GM19328 (cell line): ENCODE results near the gene ATP11C.

ENCODE experiments used
- ATAC-seq: cut with Tn5 transposase; IDR thresholded peaks from one replicate; pipeline ENCODE4 v1.9.1; 2021; ENCODE audit warnings: mild to moderate bottlenecking, moderate library complexity; ENCODE audit not compliant: unreplicated experiment

ATP11C gene

GRCh38 chrX:139815771-139816170, 117.1 kb downstream of the ATP11C start:
- no peak for ATAC-seq

GRCh38 chrX:139811942-139812629, 120.8 kb downstream of the ATP11C start:
- peak; percentile 58 for ATAC-seq

- no peak for ATAC-seq
Measured at GRCh38 chrX:139804482-139804881, 128.4 kb downstream of the ATP11C start.

GRCh38 chrX:139803224-139803623, 129.6 kb downstream of the ATP11C start:
- no peak for ATAC-seq

DNA sequence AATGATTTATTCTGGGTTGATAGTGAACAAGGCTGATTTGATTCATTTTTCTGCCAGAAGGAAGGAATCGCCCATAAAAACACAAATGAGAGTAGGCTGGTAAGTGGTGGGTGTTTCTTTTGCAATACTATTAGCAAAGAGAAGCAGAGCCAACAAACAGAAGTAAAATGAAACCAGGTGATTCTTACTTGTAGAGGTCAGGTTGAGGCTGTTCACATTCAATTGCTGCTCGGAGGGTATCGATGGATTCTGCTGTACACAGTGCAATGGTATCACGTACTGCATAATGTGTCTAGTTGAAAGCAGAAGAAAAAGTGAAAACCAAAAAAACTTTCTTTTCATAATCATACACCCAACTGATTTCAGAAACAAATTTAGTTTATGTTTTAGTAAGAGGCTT, 130.8 kb downstream of the ATP11C start:
- no peak for ATAC-seq

DNA sequence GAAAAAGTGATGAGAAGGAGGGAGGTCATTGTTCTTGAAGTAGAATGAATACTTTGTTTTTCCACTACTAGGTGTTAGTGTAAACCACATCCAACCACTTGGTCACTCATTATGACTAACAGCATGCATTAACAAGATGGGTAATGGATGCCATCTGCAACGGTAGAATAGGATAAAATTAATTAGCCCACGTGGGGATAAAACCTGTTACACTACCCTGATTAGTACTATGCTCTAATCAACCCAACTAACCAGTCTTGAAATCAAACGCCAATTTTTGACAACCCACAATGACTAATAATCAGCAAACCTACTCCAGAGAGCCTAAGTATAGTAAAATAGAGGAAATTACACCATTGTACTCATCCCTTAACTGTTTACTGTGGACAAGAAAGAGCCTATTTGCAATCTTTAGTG, 131.4 kb downstream of the ATP11C start:
- no peak for ATAC-seq

- ATAC-seq, result no peak
Measured at GRCh38 chrX:139798701-139799100, 134.2 kb downstream of the ATP11C start.

DNA sequence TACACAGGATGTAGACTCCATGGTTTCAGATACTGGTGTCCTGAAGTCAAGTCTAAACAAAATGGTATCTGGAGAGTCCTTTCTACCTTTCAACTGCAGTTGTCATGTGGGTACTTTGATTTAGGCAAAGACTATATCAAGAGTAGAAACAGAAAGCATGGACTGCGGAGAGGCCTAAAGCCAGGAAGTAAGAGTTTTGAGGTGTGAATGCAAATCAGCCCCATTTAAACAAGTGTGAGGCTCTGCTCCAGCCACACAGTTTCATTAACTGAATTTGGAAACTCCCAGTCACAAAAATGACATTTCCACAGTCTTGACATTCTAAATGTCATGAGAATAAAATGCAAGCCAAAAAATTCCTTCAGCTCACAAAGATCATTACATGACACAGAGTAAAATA, 137.7 kb downstream of the ATP11C start:
- peak; percentile 97 for ATAC-seq

DNA sequence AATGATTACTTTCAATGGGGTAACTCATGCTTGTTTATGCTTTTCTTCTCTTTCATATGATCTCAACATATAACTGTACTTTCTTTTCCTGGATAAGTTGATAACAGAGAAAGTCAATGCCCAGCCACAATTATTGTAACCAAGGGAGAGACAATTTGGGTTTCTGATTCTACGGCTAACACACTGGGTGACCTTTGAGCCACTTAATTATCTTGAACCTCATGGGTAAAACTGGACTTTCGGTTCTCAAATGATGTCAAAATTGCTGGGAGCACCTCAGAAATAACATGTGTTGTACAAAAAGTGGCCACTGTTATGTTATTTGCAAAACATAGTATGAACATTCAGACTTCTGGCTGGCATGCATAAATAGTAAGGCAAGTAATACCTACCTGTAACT, 145.3 kb downstream of the ATP11C start:
- ATAC-seq, result no peak

GRCh38 chrX:139784807-139785206, 148.0 kb downstream of the ATP11C start:
- peak; percentile 94 for ATAC-seq

DNA sequence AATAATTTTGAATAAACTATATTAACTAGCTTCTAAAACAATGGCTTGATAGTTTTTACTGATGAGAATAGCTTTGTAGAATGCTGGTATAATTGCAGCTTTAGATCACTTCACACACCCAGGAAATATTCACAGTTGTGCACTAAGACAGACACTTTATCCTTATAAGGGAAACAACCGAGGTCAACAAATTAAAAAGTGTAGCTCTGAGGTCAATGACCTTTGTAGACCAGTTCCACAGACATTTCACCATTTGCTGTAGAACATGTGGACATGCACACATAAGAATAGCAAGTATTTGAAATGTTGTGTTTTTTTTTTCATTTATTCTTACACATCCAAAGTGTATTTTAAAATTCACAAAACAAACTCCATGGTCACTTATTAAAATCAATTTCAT, 148.9 kb downstream of the ATP11C start:
- ATAC-seq, result no peak

DNA sequence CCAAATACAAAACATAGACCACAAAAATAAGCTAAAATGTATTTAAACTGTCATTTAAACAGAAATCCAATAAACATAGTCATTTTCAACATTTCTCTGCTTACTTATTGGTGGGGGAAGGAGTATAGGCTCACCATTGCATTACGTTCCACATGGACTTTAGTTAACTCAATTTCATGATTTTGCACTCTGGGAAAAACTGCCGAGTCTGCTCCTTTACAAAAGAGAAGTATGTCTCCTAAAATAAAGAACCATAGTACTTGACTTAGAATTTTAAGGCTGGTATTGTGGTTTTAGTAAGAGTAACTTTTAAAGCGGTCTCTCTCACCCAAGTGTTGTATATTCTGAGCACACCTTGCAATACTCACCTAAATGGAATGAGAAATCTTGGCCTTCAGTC, 149.8 kb downstream of the ATP11C start:
- no peak for ATAC-seq

DNA sequence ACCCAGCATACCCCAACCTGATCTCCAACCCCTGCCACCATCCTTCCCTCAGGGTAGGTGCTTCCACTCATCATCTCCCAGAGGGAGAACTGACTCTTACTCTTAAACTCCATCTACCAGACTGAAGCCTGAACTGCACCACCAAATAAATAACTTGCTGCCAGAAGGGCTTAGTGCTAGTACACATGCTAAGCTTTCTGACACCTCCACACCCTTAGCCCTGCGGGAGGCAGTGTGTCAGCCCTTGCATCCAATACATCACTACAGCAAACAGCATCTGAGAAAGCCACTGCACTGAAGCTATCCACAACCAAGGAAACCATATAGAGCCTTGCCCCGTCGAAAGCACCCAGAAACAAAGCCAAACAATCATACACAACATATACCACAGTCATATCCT, 156.3 kb downstream of the ATP11C start:
- ATAC-seq, result no peak

DNA sequence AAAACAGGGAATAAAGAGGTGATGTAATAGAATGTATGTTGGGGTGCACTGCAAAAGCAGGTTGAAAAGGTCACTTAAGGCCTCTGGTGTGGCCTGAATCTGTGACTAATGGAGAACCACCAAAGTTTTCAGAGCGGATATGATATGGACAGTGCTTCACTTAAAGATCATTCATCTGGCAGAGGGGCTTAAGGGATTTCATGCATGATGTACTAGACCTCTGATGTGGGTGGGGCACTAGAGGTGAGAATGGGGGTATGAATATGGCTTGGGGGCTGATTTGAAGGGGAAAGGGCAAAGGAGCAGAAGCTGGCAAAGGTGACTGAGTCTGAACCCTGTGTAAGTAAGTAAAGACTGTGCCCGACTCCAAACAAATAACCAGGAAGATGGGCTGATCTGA, 162.5 kb downstream of the ATP11C start:
- no peak for ATAC-seq

DNA sequence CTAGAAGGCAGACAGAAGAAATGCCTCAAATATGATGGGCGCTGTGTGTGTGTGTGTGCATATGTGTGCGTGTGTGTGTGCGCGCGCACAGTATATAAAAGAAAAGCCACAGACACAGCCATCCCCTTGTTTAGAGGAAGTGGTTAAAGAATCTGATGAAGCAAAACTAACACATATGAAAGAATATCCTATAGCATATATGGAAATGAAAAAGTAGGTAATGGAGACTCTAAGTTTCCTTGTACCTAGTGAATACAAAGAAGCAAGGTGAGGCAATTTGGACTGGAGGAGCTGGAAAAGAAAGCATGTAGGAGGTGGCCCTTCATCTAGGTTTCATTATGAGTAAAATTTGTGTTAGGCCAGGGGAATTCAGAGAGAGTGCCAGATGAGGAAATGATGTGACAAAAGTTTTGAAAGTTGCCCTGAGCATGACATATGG, 166.3 kb downstream of the ATP11C start:
- ATAC-seq, result no peak

DNA sequence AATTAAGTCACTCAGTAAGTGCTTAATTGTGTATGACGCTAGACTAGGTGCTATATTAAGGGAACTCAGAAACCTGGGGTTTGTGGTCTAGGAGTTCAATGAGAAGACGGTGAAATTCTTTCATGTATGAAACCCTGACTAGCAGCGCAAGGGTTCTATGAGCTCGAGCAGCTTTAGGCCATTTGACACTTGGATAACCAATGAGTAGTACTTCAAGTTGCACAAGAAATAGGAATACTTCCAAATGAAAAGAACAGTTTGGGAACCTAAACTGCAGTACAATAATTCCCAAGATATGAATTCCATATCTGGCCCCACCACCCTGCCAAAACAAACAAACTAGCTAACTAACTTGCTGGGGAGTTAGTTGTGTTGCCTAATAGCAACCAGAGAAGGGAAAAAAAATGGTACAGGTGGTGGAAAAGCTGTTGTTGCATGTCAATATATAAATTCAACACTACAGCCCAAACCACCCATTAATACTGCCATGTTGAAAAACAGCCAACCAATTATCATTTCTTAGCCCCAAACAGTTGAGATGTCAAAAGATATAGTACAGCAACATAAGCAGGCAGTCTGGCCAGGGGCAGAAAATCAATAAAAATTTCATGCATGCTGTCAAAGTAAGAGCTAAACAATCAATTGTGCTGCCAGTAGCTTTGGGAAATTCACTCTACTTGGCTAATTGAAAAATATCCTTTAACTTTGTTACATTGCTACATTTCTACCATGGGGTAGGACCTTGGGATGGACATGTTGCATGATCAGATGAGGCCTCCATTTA, 170.3 kb downstream of the ATP11C start:
- no peak for ATAC-seq

DNA sequence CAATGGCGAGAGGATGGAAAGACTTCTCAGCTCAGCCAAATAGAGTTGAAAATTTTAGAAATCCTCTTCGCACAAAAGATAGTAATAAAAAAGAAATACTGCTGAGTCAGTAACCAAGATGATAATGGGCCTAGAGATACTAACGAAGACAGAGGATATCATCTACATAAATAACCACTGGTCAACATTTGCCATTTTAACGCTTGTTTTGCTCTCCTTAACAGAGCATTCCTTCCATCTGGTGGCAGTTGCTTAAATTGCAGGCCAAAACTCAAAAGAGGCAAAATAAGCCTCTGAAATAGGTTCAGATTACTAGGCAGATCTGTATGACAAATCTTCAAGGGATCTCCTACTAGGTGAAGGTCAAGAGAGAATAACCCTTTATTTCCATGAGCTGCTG, 173.2 kb downstream of the ATP11C start:
- no peak for ATAC-seq

GRCh38 chrX:139758809-139759208, 174.0 kb downstream of the ATP11C start:
- ATAC-seq, result no peak

DNA sequence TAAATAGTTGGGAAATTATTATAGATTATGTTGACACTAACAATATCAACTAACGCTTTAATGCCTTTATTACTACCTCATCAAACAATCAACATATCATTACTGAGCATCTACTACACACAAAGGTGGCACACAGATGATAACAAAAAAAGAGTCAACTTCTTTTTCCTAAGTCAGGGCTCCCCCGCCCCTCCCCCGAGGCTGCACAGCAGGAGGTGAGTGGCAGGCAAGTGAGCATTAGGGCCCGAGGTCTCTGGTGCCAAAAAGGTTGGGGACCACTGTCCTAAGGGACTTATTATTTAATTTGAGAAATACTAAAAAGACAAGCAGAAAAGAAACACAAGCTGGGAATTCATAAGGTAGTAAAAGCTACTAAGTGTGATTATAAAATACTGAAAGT, 174.6 kb downstream of the ATP11C start:
- no peak for ATAC-seq

DNA sequence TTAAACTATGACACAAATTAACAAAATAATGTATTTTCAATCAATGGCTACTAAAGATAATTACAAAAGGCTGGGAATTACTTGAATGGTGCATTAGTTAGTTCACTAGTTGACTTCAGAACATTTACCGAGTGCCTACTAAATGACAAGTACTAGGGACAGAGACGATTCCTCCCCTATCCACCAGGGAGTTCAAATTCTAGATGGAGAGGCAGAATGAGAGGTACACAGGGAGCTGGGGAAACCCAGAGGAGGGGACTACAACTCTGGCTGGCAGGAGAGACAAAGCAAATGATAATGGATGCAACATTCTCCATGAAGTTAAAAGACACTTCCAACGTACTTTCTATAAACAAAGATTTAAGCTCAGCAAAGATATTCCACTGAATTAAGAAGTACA, 181.8 kb downstream of the ATP11C start:
- ATAC-seq, result no peak

- no peak for ATAC-seq
Measured at GRCh38 chrX:139750390-139750789, 182.5 kb downstream of the ATP11C start.

DNA sequence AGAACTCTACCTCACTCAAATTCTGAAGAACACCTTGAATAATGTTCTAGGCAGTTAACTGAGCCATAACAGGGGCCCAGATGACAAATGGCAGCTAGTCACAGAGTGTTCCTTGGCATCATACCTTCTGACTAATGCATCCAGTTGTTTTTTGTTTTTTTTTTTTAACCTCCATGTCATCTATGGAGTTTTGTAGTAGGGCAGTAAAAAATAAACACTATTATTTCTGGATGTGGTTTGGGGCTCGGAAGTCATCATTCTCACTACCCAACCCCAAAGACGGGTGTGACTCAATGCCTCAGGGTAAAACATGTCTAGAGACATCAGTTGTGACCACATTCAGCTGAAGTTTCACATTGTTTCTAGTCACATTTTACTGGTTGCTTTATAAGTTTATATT, 193.7 kb downstream of the ATP11C start:
- peak; percentile 64 for ATAC-seq
